Trophoblast cell (in vitro differentiated cells and primary cell): ENCODE measurements around the gene SEZ6L.

Experiments used
- DNase-seq, 2 donors: peaks; one replicate each; pipeline ENCODE4 v3.0.0-alpha.2; 2016
- H2AFZ ChIP-seq: 2 replicates; pipeline ENCODE4 v1.6.1; 2013; ENCODE audit warnings: low read length, moderate library complexity, mild to moderate bottlenecking; ENCODE audit not compliant: insufficient read depth, poor library complexity
- H2AK5ac ChIP-seq: 2 replicates; pipeline ENCODE4 v1.6.1; 2013; ENCODE audit warnings: mild to moderate bottlenecking, low read length
- H2BK120ac ChIP-seq: 2 replicates; pipeline ENCODE4 v1.6.1; 2013; ENCODE audit warnings: low read length, mild to moderate bottlenecking, moderate library complexity; ENCODE audit not compliant: insufficient read depth, poor library complexity
- H2BK12ac ChIP-seq: 2 replicates; pipeline ENCODE4 v1.6.1; 2013; ENCODE audit warnings: mild to moderate bottlenecking, low read length, moderate library complexity
- H2BK5ac ChIP-seq: 2 replicates; pipeline ENCODE4 v1.6.1; 2013; ENCODE audit warnings: low read length, low read depth, moderate library complexity, mild to moderate bottlenecking; ENCODE audit not compliant: poor library complexity
- H3K14ac ChIP-seq: 2 replicates; pipeline ENCODE4 v1.6.1; 2013; ENCODE audit warnings: mild to moderate bottlenecking, low read length
- H3K18ac ChIP-seq: 2 replicates; pipeline ENCODE4 v1.6.1; 2013; ENCODE audit warnings: mild to moderate bottlenecking, low read length
- H3K23ac ChIP-seq: 2 replicates; pipeline ENCODE4 v1.6.1; 2013; ENCODE audit warnings: low read length
- H3K27ac ChIP-seq: 2 replicates; pipeline ENCODE4 v1.5.1; 2013; ENCODE audit warnings: low read depth, mild to moderate bottlenecking, inconsistent platforms, low read length, moderate library complexity
- H3K27me3 ChIP-seq: 2 replicates; pipeline ENCODE4 v1.6.1; 2013; ENCODE audit warnings: inconsistent platforms, mild to moderate bottlenecking, low read length, moderate library complexity; ENCODE audit not compliant: insufficient read depth
- H3K36me3 ChIP-seq, 2 experiments: 1 replicate in 1 of 2; 2 replicates in 1 of 2; pipeline ENCODE4 v1.6.1; 2013; ENCODE audit warnings: low read length in 2 of 2, mild to moderate bottlenecking in 2 of 2, moderate library complexity in 1 of 2; ENCODE audit not compliant: insufficient read depth in 2 of 2, control insufficient read depth in 1 of 2
- H3K4ac ChIP-seq: 2 replicates; pipeline ENCODE4 v1.6.1; 2013; ENCODE audit warnings: low read depth, mild to moderate bottlenecking, low read length, moderate library complexity
- H3K4me1 ChIP-seq, 2 experiments: 1 replicate in 1 of 2; 2 replicates in 1 of 2; pipeline ENCODE4 v1.6.1; 2013; ENCODE audit warnings: low read length in 2 of 2, mild to moderate bottlenecking in 2 of 2, moderate library complexity in 1 of 2; ENCODE audit not compliant: insufficient read depth in 2 of 2, control insufficient read depth in 1 of 2
- H3K4me2 ChIP-seq: 2 replicates; pipeline ENCODE4 v1.6.1; 2013; ENCODE audit warnings: inconsistent platforms, mild to moderate bottlenecking, low read length, moderate library complexity
- H3K4me3 ChIP-seq: 2 replicates; pipeline ENCODE4 v1.5.1; 2013; ENCODE audit warnings: mild to moderate bottlenecking, low read depth, low read length, inconsistent platforms
- H3K79me1 ChIP-seq: one replicate; pipeline ENCODE4 v1.6.1; 2013; ENCODE audit warnings: low read length
- H3K79me2 ChIP-seq: 2 replicates; pipeline ENCODE4 v1.6.1; 2013; ENCODE audit warnings: low read length, mild to moderate bottlenecking; ENCODE audit not compliant: control insufficient read depth, insufficient read depth, poor library complexity
- H3K9ac ChIP-seq: 2 replicates; pipeline ENCODE4 v1.6.1; 2013; ENCODE audit warnings: mild to moderate bottlenecking, low read length
- H3K9me3 ChIP-seq: 2 replicates; pipeline ENCODE4 v1.6.1; 2013; ENCODE audit warnings: low read depth, mild to moderate bottlenecking, control low read depth, inconsistent platforms, low read length; ENCODE audit not compliant: insufficient read depth
- H4K12ac ChIP-seq: 2 replicates; pipeline ENCODE4 v1.6.1; 2013; ENCODE audit warnings: low read depth, mild to moderate bottlenecking, low read length, moderate library complexity
- H4K8ac ChIP-seq: 2 replicates; pipeline ENCODE4 v1.6.1; 2013; ENCODE audit warnings: low read depth, mild to moderate bottlenecking, low read length, moderate library complexity
- H4K91ac ChIP-seq: one replicate; pipeline ENCODE4 v1.6.1; 2013; ENCODE audit warnings: low read depth, mild to moderate bottlenecking, low read length, moderate library complexity
- WGBS: extraction: QIAGEN DNeasy Blood & Tissue Kit; methylation state at CpG from one replicate; pipeline ENCODE4 v1.1.7; 2013; ENCODE audit warnings: missing lambda C conversion rate; ENCODE audit not compliant: insufficient read length, insufficient coverage; ENCODE audit errors: extremely low coverage; 5-methylcytosine and 5-hydroxymethylcytosine counted together

Gene SEZ6L

GRCh38 chr22:26161746-26162145 is 7.5 kb upstream of the SEZ6L start:
- H3K79me2 ChIP-seq: no peaks in the 10 kb centered on the region
- no peaks in the 10 kb centered on the region for H3K79me1 ChIP-seq
- no peaks in the 10 kb centered on the region for H3K27me3 ChIP-seq
- H2AFZ ChIP-seq: no peak overlapping the region
- H3K4ac ChIP-seq: no peak overlapping the region
- no peak overlapping the region for H3K23ac ChIP-seq
- no peak overlapping the region for H3K18ac ChIP-seq
- H2BK120ac ChIP-seq: no peak overlapping the region
- H4K91ac ChIP-seq: no peak overlapping the region
- no peak overlapping the region for H3K27ac ChIP-seq
- H3K36me3 ChIP-seq: no peaks in the 10 kb centered on the region
- no peak for DNase-seq
- H4K12ac ChIP-seq: no peak overlapping the region
- no peak overlapping the region for H3K9ac ChIP-seq
- no CpG with 5 or more reads among the region's 7 CpGs for WGBS
- H2BK5ac ChIP-seq: no peak overlapping the region
- no peak overlapping the region for H3K4me3 ChIP-seq
- no peak overlapping the region for H2BK12ac ChIP-seq
- peaks cover 1% of the 10 kb centered on the region for H3K9me3 ChIP-seq
- H4K8ac ChIP-seq: no peak overlapping the region
- H3K14ac ChIP-seq: no peak overlapping the region
- no peaks in the 10 kb centered on the region for H3K4me1 ChIP-seq
- H3K4me2 ChIP-seq: no peak overlapping the region
- H2AK5ac ChIP-seq: no peak overlapping the region

- Histone ChIP-seq H2BK5ac (no peak overlapping the region), H2AFZ (no peak overlapping the region), H3K18ac (no peak overlapping the region), H3K9me3 (peaks cover 1% of the 10 kb centered on the region), H3K36me3 (no peaks in the 10 kb centered on the region), H3K4ac (no peak overlapping the region), H3K9ac (no peak overlapping the region), H3K27ac (no peak overlapping the region), H2BK120ac (no peak overlapping the region), H4K12ac (no peak overlapping the region), H2BK12ac (no peak overlapping the region), H3K27me3 (peaks cover under 1% of the 10 kb centered on the region), H2AK5ac (no peak overlapping the region), H3K4me2 (no peak overlapping the region), H3K4me1 (no peaks in the 10 kb centered on the region), H3K79me2 (no peaks in the 10 kb centered on the region), H4K91ac (no peak overlapping the region), H3K79me1 (no peaks in the 10 kb centered on the region), H3K14ac (no peak overlapping the region), H4K8ac (no peak overlapping the region), H3K4me3 (no peak overlapping the region), H3K23ac (no peak overlapping the region)
- WGBS: no CpG with 5 or more reads among the region's 4 CpGs
- DNase-seq: no peak
Measured at GRCh38 chr22:26162926-26163325, 6.3 kb upstream of the SEZ6L start.

GRCh38 chr22:26164174-26164573 is 5.1 kb upstream of the SEZ6L start:
- Histone ChIP-seq H3K14ac (no peak overlapping the region), H3K36me3 (no peaks in the 10 kb centered on the region), H4K8ac (no peak overlapping the region), H3K4me2 (no peak overlapping the region), H2BK5ac (no peak overlapping the region), H3K27ac (no peak overlapping the region), H3K4ac (no peak overlapping the region), H3K4me3 (no peak overlapping the region), H3K27me3 (peaks cover 13% of the 10 kb centered on the region), H2BK12ac (no peak overlapping the region), H3K9ac (no peak overlapping the region), H2AFZ (no peak overlapping the region), H2AK5ac (no peak overlapping the region), H4K12ac (no peak overlapping the region), H3K23ac (no peak overlapping the region), H3K9me3 (peaks cover 1% of the 10 kb centered on the region), H4K91ac (no peak overlapping the region), H3K79me2 (no peaks in the 10 kb centered on the region), H3K4me1 (no peaks in the 10 kb centered on the region), H3K79me1 (no peaks in the 10 kb centered on the region), H3K18ac (no peak overlapping the region), H2BK120ac (no peak overlapping the region)
- WGBS: no CpG with 5 or more reads among the region's 8 CpGs
- DNase-seq: no peak

GRCh38 chr22:26168330-26168851 is 871 bp upstream of the SEZ6L start:
- Histone ChIP-seq H2BK5ac (no peak overlapping the region), H3K23ac (no peak overlapping the region), H3K4ac (no peak overlapping the region), H3K9ac (no peak overlapping the region), H2AFZ (no peak overlapping the region), H3K14ac (no peak overlapping the region), H3K36me3 (no peaks in the 10 kb centered on the region), H3K79me1 (no peaks in the 10 kb centered on the region), H4K91ac (no peak overlapping the region), H2AK5ac (no peak overlapping the region), H3K27me3 (peaks cover 31% of the 10 kb centered on the region), H4K8ac (no peak overlapping the region), H3K27ac (no peak overlapping the region), H3K4me3 (no peak overlapping the region), H2BK12ac (no peak overlapping the region), H3K4me1 (peaks cover 6% of the 10 kb centered on the region in 2 experiments), H3K9me3 (peaks cover 4% of the 10 kb centered on the region), H4K12ac (no peak overlapping the region), H3K4me2 (no peak overlapping the region), H2BK120ac (no peak overlapping the region), H3K18ac (no peak overlapping the region), H3K79me2 (no peaks in the 10 kb centered on the region)
- no peak for DNase-seq
- no CpG with 5 or more reads among the region's 9 CpGs for whole genome bisulfite sequencing
